22Rv1 (cell line): ENCODE measurements around the gene TCP11.

Source experiments
- CTCF ChIP-seq: fragments of 450-650 bp; IDR thresholded peaks from 2 replicates; pipeline ENCODE4 v1.5.1; 2017; ENCODE audit warnings: mild to moderate bottlenecking
- ZFX ChIP-seq: fragments of 450-650 bp; IDR thresholded peaks from 2 replicates; pipeline ENCODE4 v1.6.1; 2017; ENCODE audit warnings: antibody characterized with exemption, borderline replicate concordance

- TF ChIP-seq CTCF (no peak), ZFX (no peak)
Measured at GRCh38 chr6:35094183-35094582, 47.0 kb downstream of the TCP11 start.
